ENCODE results near the gene MTCH1. TPM values are rescaled to one million over a fixed set of nuclear protein-coding genes. Genes with fewer than 3 reads are reported as not detected.

MTCH1 gene
- total and polyA plus RNA-seq, 2 donors (not counting 1 experiment from before 2014, with no cell fraction given): 91.7 to 150 TPM

GRCh38 chr6:36963451-36964290 is 22.3 kb downstream of the MTCH1 start:
- peaks cover 0 to 18% of the 10 kb centered on the region in 2 experiments for H3K36me3 ChIP-seq (replicated peaks in 1 of 2; ENCODE audit: control extremely low read depth in 1 of 2, control insufficient read depth in 1 of 2, extremely low read depth in 1 of 2, insufficient read depth in 2 of 2, low read length in 1 of 2)
- Mint-ChIP-seq H3K27ac (peak overlapping the region; percentile 92), H3K9me3 (ENCODE audit: insufficient read depth) (no peaks in the 10 kb centered on the region), H3K4me3 (peak overlapping the region; percentile 75), H3K4me1 (peaks cover 35% of the 10 kb centered on the region), H3K27me3 (no peaks in the 10 kb centered on the region)
- ChIA-PET CTCF (interaction anchor here (0.9 to 2.4 kb wide), 6 partner anchors 9 to 208 kb away, joined by 3 to 14 read pairs (median 5); partner anchors contain the start of genes C6orf89 and PI16), POLR2A (interaction anchor here (0.7 to 1.3 kb wide), 3 partner anchors 41 to 206 kb away, joined by 3 to 5 read pairs (median 4); partner anchors contain the start of gene PIM1)
- H3K4me3 ChIP-seq (ENCODE audit: control extremely low read depth in 1 of 5, extremely low read depth in 1 of 5, insufficient read depth in 1 of 5, low read depth in 2 of 5, low read length in 4 of 5): peak overlapping the region in 3 of 5 experiments; percentile 18 to 23 (median 19)
- H4K20me1 ChIP-seq (ENCODE audit: control insufficient read depth, insufficient read depth, low read length, poor library complexity, severe bottlenecking): no peaks in the 10 kb centered on the region
- peak overlapping the region; percentile 58 to 61 for H3K27ac ChIP-seq (ENCODE audit: low read length in 2 of 2)
- WGBS (ENCODE audit: insufficient coverage): 47% methylated on average over 10 of the region's 11 CpGs
- H3K9ac ChIP-seq (ENCODE audit: low read length): no peak overlapping the region
- H3K4me2 ChIP-seq (replicated peaks; ENCODE audit: low read depth, low read length, poor library complexity, severe bottlenecking): peak overlapping the region; percentile 67
- H3K9me3 ChIP-seq (ENCODE audit: control extremely low read depth in 1 of 3, control insufficient read depth in 2 of 3, insufficient read depth in 1 of 3, low read length in 2 of 3): no peaks in the 10 kb centered on the region
- peak overlapping the region; percentile 64 for H2AFZ ChIP-seq (ENCODE audit: insufficient read depth, low read depth, low read length, poor library complexity, severe bottlenecking)
- H3K4me1 ChIP-seq (ENCODE audit: control insufficient read depth in 2 of 2, insufficient read depth in 2 of 2, low read length in 2 of 2): peaks cover 22 to 30% of the 10 kb centered on the region in 2 donors
- TF ChIP-seq CTCF (IDR thresholded peaks at IDR 0.05) (no peak), EZH2 (IDR thresholded peaks at IDR 0.05; ENCODE audit: borderline replicate concordance, insufficient read depth, low read depth, low read length, poor library complexity, severe bottlenecking) (no peak)
- ATAC-seq (ENCODE audit: low read depth) (peak; percentile 68), DNase-seq (peak; percentile 74)
- H3K27me3 ChIP-seq (replicated peaks in 1 of 4; ENCODE audit: control extremely low read depth in 1 of 4, control insufficient read depth in 3 of 4, insufficient read depth in 4 of 4, low read length in 3 of 4): no peaks in the 10 kb centered on the region
- intact Hi-C loops (cut with micrococcal nuclease): loop anchor here (1.0 to 2.0 kb wide), 2 partner anchors 43 to 78 kb away; partner anchors contain the start of gene C6orf89
- H3K79me2 ChIP-seq (ENCODE audit: control insufficient read depth, insufficient read depth, low read length): no peaks in the 10 kb centered on the region
